Measurements from ENCODE around the gene PRKN.

The PRKN gene

DNA sequence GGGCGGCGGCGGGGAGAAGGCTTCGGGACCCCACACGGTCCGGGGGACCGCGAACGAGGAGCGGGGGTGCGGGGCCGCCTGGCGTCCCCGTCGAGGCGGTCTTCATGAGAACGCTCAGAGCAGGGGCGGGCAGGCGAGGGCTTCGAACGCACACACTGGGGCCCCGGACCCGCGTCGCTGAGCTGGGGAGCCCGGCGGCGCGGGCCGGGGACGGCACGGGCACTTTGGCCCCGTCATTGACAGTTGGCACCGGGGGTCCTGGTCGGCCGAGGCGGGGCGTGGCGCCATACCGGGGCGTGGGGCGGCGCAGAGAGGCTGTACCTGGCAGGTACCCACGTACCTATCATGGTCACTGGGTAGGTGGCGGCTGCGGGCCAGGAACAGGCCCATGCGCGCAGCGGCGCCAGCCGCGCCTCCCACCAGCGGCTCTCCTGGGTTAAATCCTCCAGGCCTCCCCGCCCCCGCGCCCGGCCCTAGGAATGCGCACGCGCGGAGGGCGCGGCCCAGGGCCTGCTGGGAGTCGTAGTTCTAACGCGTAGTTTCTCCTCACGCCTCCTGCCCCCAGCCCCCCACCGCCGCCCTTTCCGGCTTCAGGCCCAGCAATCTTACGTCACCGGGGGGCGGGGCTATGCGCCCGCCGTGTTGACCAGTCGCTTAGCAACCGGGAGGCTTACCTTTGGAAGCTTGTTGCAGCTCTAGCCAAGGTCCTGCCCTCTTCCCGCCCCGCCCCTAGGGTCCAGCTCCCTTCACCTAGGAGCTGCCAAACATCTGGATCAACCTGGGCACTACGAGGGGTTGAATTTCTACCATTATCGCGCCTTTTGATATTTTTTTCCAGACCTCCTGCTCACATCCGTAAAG is at the start of gene PRKN, which contains the start of gene PACRG:
TSS of gene PRKN (minus strand) at position 445 of the 861 bp plus-strand sequence.
TSS of gene PACRG (plus strand) at position 653 of the 861 bp plus-strand sequence.
- TF ChIP-seq, protein P1, sequence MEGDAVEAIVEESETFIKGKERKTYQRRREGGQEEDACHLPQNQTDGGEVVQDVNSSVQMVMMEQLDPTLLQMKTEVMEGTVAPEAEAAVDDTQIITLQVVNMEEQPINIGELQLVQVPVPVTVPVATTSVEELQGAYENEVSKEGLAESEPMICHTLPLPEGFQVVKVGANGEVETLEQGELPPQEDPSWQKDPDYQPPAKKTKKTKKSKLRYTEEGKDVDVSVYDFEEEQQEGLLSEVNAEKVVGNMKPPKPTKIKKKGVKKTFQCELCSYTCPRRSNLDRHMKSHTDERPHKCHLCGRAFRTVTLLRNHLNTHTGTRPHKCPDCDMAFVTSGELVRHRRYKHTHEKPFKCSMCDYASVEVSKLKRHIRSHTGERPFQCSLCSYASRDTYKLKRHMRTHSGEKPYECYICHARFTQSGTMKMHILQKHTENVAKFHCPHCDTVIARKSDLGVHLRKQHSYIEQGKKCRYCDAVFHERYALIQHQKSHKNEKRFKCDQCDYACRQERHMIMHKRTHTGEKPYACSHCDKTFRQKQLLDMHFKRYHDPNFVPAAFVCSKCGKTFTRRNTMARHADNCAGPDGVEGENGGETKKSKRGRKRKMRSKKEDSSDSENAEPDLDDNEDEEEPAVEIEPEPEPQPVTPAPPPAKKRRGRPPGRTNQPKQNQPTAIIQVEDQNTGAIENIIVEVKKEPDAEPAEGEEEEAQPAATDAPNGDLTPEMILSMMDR (IDR thresholded peaks at IDR 0.05), result no peak

DNA sequence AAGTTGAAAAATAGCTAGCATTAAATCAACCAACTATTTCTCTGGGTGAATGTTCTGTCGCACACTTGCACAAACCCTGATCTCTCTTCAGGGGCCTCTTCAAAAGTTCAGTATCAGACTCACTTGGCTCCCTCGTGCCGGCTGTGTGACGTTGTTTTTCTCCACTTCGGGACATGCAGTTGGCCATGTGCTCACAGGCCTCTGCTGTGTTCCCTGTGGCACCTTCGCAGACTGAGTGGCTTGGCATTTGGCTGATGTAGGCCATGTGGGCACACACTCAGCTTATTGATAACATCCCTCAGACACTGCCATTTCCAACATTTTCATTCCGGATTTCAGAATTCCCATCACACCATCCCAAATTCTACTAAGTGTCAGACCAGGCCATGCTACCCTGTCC is 49.5 kb upstream of the PRKN start:
- TF ChIP-seq, protein P1 (IDR thresholded peaks at IDR 0.05), result no peak

DNA sequence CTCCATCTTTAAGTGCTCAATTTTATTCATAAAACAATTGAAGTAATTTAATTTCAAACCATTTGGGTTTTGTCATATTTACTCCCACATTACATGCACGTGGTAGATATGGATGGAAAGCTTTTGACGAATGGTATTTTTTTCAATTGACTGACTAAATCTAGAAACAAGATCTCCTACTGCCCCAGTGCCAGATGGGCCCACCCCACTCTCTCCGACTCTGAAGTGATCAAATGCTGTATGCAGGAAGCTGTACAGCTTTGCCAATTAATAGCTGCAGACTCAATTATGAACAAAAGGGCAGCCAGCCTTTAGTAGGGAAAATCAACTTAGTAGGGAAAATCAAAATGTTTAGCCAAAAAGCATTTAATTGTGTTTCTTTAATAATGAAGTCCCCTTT is 46.4 kb upstream of the PRKN start:
- TF ChIP-seq, protein P1 (IDR thresholded peaks at IDR 0.05), result no peak

DNA sequence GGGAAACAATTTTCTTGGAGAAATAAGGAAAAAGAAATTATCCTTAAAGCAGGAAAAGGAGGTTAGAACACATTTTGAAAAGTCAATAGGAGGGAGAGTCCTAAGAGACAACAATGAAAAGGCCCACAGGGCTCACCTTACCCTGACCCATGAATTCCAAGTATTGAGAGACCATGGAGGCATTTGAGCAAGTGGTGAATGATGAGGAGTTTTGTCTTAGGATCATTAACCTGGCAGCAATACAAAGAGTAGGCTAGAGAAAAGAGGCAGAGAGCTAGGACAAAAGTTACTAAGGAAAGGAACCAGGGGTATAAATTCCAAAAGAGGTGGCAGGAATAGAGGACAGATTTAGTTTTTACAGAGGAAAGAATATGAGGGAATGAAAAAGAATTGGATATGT is 44.9 kb upstream of the PRKN start:
- TF ChIP-seq, protein P1 (IDR thresholded peaks at IDR 0.05), result no peak

DNA sequence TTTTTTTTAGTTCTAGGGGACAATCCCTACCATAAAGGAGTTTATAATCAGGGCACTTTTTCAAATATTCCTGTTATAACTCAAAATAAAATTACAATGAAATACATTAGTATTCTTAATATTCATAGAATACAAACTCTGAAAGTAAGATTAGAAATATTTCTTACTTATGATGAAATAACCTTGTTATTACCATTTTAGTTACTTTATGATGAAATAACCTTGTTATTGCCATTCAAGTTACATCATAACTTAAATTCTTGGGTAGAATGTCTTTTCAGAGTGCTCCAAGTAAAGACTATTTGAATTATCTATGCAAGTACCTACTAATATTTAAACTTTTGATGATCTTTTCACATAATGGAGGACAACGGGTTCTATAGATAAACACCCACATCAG is 43.4 kb upstream of the PRKN start:
- TF ChIP-seq, protein P1 (IDR thresholded peaks at IDR 0.05), result no peak

DNA sequence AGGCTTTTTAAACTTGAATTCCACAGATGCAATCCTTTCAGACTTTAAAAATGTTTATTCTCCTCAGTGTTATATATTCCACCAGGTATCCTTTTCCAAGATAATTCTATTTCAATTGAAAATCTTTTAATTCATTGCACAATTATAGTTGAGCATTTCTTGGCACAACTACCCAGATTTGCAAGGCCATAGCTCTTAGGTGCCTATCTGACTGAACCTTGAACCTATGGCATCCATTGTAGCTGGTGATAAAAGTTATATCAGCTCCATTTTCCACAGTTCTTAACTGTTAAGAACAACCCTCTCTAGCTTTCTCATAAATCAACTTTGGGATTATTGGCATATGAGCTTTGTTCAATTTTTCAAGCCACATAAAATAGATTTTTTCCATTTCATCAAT is 42.6 kb upstream of the PRKN start:
- TF ChIP-seq, protein P1 (IDR thresholded peaks at IDR 0.05), result no peak

DNA sequence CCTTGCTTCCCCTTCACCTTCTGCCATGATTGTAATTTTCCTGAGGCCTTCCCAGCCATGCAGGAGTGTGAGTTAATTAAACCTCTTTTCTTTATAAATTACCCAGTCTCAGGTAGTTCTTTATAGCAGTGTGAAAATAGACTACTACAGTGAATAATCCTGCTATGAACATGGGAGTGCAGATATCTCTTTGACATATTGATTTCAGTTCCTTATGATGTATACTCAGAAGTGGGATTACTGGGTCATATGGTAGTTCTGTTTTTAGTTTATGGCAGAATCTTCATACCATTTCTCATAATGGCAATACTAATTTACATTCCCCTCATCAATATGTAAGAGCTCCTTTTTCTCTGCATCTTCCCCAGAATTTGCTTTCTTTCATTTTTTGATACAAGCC is 26.2 kb upstream of the PRKN start:
- TF ChIP-seq, protein P1 (IDR thresholded peaks at IDR 0.05), result no peak

All from LNCAP (cell line).